MG63 (cell line): Measurements from ENCODE around the gene ATXN7. TPM values are rescaled to one million over a fixed set of nuclear protein-coding genes. Genes with fewer than 3 reads are reported as not detected.

Experiments used
- DNase-seq: peaks from one replicate; pipeline ENCODE4 v3.0.0-alpha.2; 2020
- H3K27me3 ChIP-seq: fragments of 250-450 bp; sonication (Bioruptor Pico); 2 replicates; pipeline ENCODE4 v1.5.1; 2020; ENCODE audit warnings: mild to moderate bottlenecking, moderate library complexity
- H3K36me3 ChIP-seq: fragments of 250-450 bp; sonication (Bioruptor Pico); 2 replicates; pipeline ENCODE4 v1.5.1; 2020; ENCODE audit warnings: mild to moderate bottlenecking, moderate library complexity
- H3K4me3 ChIP-seq: fragments of 250-450 bp; sonication (Bioruptor Pico); 2 replicates; pipeline ENCODE4 v1.5.1; 2020; ENCODE audit warnings: mild to moderate bottlenecking, moderate library complexity
- H3K9me3 ChIP-seq: fragments of 250-450 bp; sonication (Bioruptor Pico); 2 replicates; pipeline ENCODE4 v1.5.1; 2020; ENCODE audit warnings: mild to moderate bottlenecking, moderate library complexity
- total RNA-seq: library from RNA; depleted of rRNA; stranded (reverse); fragments of >200 nt; shearing (Covaris generic); gene quantifications from 2 replicates; pipeline ENCODE4 v1.2.3, GENCODE V29; 2014; ENCODE audit warnings: low replicate concordance

The ATXN7 gene
- total RNA-seq, 1 experiment from 2014 or later, result 6.0 TPM

DNA sequence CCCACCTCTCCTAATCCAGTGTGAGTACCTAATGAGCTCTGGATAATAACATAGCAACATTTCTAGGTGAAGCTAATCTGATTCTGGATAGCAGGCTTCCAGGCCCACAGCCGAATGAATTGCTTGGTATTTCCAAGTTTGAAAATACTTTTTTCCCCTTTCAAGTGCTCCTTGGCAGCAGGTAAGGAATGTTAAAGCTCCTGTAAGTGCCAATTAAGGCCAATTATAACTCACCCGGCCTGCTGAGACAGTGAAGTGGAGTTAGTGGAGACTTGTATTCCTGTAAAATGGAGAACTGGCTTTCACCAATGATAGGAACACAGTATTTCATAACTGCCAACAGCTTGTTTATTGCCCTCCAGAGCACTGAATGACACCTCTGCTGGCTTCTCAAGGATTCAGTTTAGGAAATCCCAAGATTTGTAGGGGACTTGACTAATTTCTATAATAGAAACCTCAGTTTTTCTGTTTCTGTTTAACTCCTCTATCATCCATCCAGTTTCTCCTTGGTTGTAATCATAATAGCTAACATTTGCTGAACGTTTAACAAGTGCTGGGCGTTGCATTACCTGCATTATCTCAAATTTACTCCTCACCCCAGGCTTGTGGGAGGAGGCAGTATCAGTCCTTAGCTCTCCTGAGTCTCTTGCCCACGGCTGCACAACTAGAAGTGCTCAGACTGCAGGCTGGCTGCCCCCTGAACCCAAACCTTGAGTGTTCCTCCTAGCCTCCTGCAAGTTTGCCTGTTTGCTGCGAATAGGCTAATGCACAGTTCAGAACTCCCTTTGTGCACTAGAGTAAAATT lies 101.2 kb downstream of the ATXN7 start:
- H3K4me3 ChIP-seq, result no peak overlapping the region
- H3K27me3 ChIP-seq, result no peaks in the 10 kb centered on the region
- no peaks in the 10 kb centered on the region for H3K9me3 ChIP-seq
- no peak for DNase-seq
- peaks cover 4% of the 10 kb centered on the region; the same call in 1 of the 2 replicates for H3K36me3 ChIP-seq

DNA sequence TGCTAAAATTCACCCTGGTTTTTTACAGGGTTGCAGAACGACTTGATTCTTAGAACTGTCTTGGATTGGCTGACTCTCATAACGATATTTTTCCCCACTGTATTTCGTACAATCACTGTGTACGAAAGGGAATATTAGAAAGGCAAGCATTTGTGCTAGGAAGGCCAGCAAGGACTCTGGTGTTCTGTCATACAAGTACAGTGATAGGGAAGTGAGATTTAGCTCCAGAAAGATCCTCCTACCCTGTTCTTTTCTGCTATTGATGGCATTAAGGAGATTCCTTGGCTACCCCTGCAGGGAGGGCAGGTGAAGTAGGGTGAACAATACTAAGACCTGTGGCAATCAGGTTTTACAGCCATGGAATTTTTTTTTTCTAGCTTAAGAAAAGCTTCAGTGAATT lies 102.3 kb downstream of the ATXN7 start:
- Histone ChIP-seq H3K27me3 (no peaks in the 10 kb centered on the region), H3K4me3 (no peak overlapping the region), H3K36me3 (peaks cover 4% of the 10 kb centered on the region; the same call in 1 of the 2 replicates), H3K9me3 (no peaks in the 10 kb centered on the region)
- no peak for DNase-seq

DNA sequence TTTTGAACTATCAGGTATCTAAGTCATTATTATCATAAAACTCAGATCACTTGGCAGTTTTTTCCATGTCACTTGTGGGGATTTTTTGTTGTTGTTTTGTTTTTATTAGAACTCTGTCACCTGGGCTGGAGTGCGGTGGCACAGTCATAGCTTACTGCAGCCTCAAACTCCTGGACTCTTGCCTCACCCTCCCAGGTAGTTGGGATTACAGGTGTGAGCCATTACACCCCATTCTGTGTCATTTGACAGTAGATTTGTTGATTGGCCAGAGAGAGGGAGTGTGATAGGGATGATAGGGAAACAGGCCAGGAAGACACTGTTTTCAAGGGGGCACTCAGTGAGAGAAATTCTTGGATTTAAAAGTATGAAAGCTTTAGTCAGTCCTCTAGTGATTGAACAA lies 103.2 kb downstream of the ATXN7 start:
- Histone ChIP-seq H3K4me3 (no peak overlapping the region), H3K36me3 (peaks cover 4% of the 10 kb centered on the region; the same call in 1 of the 2 replicates), H3K27me3 (no peaks in the 10 kb centered on the region), H3K9me3 (no peaks in the 10 kb centered on the region)
- no peak for DNase-seq

DNA sequence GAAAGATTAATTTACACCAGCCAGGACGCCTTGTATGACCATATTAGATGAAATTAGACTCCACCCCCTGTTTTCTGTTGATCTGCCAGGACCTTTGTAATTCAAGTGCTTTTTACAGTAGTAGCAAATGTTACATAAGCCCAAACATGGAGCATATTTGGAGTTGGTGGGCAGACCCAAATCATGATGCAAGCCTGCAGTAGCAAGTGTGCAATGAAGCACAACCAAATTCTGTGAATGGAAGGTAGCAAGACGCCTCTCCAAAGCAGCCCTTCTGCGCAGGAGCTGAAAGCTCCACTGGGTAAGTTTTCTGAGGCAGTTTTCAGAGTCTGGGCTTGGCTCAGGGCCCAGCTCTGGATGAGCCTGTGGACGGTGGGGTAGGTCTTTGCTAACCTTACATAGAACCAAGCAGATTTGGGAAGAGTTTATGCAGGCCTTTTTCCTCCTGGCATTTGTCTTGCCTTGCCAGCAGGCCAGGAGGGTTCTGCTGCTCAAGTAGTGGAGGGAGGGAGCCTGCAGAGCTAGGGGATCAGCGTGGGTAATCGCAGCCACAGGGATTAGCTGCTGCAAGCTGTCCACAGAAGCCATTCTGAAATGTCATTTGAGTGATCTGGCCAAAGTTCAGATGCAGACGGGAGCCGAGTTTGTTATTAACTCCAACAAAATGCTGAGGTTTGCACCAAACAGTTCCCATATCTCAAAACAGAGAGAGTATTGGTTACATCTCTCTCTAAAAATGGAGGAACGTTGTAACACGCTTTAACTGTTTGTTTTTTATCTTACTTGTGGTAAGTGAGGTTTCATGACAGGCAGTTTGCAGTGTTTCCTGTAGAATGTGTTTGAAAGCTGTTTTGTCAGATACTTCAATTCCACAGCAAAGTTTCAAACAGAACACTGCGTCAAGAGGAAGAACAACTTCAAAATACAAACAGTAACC lies 104.3 kb downstream of the ATXN7 start:
- Histone ChIP-seq H3K36me3 (peaks cover 4% of the 10 kb centered on the region; the same call in 1 of the 2 replicates), H3K4me3 (no peak overlapping the region), H3K9me3 (no peaks in the 10 kb centered on the region), H3K27me3 (no peaks in the 10 kb centered on the region)
- no peak for DNase-seq

DNA sequence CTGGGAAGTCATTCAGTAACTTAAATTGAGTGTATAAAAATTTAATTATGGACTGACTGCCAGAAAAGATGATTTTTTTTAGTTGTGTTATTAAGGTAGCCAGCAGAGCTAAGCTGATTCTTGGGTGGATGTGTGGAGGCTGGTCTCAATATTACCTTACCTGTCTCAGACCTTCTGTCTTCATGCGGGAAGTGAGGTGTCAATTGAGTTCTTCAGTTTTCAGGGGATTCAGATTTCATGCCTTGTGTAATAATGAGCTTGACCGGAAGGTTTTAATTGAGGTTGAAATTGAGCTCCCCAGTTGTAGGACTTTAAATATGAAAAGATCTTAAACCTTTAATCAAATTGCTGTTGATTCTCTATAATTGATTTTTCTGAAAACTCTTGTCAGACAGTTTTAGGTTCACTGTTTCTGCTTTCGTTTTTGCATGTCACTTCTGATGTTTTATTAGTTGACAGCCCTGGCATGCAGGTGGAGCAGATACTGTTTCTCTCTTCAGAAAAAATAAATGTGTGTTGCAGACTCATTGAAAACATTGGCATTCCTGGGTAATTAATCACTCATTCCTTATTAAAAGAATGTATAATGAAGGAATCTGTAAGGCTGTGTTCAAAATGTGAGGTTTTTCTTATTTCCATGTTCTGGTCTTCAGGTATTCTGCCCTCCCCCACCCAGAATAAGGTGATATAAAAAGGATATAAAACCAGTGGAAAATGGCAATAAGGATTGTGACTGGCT lies 105.1 kb downstream of the ATXN7 start:
- Histone ChIP-seq H3K9me3 (no peaks in the 10 kb centered on the region), H3K4me3 (no peak overlapping the region), H3K36me3 (peaks cover 4% of the 10 kb centered on the region; the same call in 1 of the 2 replicates), H3K27me3 (no peaks in the 10 kb centered on the region)
- no peak for DNase-seq

DNA sequence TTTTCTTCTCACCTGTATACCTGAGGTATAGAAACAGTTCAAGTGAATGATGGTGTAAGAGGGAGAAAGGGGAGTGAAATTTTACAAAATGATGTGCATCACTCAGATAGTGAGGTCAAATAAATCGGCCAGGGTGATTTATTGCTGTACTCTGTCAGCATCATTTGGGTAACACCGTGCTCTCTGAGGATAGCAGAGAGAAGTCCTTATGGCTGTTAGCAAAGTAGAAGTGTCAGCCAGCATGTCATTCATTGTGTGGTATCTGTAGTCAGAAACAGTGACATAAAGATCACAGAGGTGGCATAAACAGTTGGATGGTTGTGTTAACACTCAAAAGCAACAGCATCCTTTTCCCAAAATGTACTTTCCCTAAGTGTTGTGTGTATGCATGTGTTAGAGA lies 106.2 kb downstream of the ATXN7 start:
- no peak overlapping the region for H3K4me3 ChIP-seq
- H3K36me3 ChIP-seq, result no peaks in the 10 kb centered on the region; the same call in 1 of the 2 replicates
- no peak for DNase-seq
- no peaks in the 10 kb centered on the region for H3K9me3 ChIP-seq
- H3K27me3 ChIP-seq, result no peaks in the 10 kb centered on the region

DNA sequence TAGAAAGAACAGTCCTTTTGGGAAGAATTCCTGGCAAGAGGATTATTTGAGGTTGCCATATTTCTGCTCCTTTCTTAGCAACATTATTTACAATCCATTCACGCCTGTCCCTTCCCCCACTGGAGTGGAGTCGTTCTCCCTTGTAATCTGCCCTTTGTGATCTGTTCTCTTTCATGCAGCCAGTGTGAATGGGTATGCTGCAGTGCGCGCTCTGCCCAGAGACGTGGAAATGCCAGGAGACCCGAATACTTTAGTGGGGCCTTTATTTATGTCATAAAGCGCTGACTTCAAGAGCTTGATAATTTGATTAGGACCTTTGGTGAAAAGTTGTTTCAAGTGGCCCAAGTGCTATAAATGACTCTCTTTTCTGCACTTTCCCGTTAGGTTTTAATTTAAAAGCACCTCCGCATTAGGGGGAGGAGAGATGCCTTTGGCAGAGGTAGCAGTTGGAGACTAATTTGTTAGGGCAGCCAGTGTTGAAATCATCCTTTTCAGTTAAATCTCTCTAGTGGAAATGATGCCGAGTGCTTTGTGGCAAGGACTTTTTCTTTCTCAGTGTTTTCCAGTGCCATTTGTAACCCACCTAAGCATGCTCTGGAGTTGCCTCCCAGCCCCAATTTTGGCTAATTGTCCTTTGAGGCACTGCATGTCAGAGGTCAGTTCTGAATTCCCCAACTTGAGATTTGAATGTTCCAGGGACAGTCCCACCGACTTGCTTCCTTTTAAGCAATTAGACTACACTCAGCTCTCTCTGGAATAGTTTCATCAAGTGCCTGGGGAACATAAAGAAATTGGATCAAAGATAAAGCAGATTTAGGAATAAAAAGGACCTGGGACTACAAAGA lies 107.2 kb downstream of the ATXN7 start:
- H3K4me3 ChIP-seq, result no peak overlapping the region
- DNase-seq, result no peak
- no peaks in the 10 kb centered on the region for H3K9me3 ChIP-seq
- no peaks in the 10 kb centered on the region for H3K27me3 ChIP-seq
- no peaks in the 10 kb centered on the region; the same call in 1 of the 2 replicates for H3K36me3 ChIP-seq

DNA sequence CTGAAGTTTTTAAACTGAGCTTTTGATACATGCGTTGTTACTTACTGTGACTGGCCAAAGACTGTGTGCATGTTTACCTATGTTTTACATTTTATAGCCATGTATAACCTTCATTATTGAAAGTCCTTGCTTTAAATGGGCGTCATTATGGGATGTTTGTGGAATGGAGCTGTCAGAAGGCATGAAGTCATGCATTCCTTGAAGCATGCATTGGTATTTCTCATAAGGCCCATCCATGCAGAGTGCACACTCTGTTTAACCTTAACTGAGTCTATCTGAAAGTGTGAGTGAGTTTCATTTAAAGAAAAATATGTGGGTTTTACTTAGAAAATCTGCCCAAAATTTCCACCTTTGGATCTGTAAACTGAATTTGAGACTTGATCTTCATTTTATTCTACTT lies 108.5 kb downstream of the ATXN7 start:
- Histone ChIP-seq H3K9me3 (no peaks in the 10 kb centered on the region), H3K4me3 (no peak overlapping the region), H3K27me3 (no peaks in the 10 kb centered on the region), H3K36me3 (no peaks in the 10 kb centered on the region; the same call in 1 of the 2 replicates)
- DNase-seq, result no peak

DNA sequence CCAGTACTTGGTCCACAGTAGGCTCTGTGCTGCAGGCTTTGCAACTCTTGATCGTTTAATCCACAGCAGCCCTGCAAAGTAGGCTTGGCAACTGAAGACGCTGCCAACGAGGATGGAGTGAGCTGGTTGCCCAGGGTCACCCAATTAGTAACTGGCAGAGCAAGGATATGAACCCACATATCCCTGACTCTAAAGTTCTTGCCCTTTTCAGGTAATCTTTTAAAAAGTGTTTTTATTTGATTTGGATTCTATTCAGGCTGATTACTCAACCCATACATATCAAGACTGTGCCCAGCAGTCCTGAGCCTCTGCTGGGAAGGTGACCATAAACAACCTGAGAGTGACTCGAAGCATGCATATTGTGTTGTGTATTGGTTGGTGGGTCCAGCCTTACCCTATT lies 109.3 kb downstream of the ATXN7 start:
- H3K4me3 ChIP-seq, result no peak overlapping the region
- no peaks in the 10 kb centered on the region for H3K27me3 ChIP-seq
- no peaks in the 10 kb centered on the region; the same call in 1 of the 2 replicates for H3K36me3 ChIP-seq
- H3K9me3 ChIP-seq, result no peaks in the 10 kb centered on the region
- DNase-seq, result no peak

DNA sequence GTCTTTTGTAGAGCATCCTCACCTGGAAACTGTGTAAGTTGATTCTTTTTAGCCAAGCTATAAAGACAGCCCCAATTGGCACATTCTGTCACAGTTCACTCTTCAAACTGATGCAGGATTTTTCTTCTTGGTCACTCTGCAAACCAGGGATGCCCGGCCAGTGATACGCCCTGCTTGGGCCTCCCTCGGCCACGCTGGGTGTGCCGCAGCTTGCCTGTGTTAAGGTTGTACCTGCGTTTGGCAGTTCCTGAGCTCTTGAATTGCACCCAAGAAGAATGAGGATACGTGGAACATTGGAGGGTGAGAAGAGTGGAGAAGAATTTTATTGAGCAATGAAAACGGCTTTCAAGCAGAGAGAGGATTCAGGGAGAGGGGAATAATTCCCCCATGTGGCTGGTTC lies 109.7 kb downstream of the ATXN7 start:
- no peaks in the 10 kb centered on the region for H3K27me3 ChIP-seq
- H3K9me3 ChIP-seq, result no peaks in the 10 kb centered on the region
- H3K36me3 ChIP-seq, result no peaks in the 10 kb centered on the region; the same call in 1 of the 2 replicates
- DNase-seq, result no peak
- no peak overlapping the region for H3K4me3 ChIP-seq

DNA sequence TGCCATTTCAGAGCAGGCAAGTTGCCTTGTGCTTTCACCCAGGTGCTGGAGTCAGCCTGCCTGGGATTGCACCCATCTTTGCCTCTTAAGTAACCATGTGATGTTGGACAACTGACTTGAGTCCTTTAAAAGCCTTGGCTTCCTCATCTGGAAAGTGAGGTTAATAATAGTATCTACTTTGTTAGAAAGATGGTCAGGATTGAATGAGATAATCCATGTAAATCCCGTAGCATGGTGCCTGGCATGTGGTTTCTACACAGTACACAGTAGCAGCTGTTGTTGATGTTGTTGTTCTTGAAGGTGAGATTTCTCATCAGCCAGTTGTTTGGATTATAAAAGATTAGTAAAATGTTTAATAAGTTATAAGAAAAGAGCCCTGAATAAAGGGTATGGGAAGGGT lies 110.8 kb downstream of the ATXN7 start:
- Histone ChIP-seq H3K9me3 (no peaks in the 10 kb centered on the region), H3K4me3 (no peak overlapping the region), H3K36me3 (no peaks in the 10 kb centered on the region; the same call in 1 of the 2 replicates), H3K27me3 (no peaks in the 10 kb centered on the region)
- no peak for DNase-seq

DNA sequence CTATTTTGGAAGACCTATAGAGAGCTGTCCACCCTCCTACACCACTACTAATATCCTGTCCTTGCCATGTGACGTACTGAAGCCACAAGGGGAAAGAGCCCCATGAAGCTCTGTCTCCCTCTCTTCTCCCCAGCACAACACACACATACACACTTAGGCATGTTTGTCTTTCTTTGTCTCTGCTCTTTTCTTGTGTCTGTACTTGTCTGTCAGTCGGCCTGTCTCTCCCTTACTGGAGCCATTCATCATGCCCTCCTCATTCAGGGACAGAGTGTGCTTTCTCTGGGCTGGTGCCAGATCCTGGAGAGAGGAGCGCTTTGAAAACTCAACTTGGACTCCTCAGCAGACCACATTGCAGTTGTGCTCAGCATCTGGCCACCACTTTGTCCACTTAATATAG lies 112.1 kb downstream of the ATXN7 start:
- H3K4me3 ChIP-seq, result no peak overlapping the region
- H3K27me3 ChIP-seq, result no peaks in the 10 kb centered on the region
- peaks cover under 1% of the 10 kb centered on the region for H3K36me3 ChIP-seq
- H3K9me3 ChIP-seq, result no peaks in the 10 kb centered on the region
- DNase-seq, result peak; percentile 33

DNA sequence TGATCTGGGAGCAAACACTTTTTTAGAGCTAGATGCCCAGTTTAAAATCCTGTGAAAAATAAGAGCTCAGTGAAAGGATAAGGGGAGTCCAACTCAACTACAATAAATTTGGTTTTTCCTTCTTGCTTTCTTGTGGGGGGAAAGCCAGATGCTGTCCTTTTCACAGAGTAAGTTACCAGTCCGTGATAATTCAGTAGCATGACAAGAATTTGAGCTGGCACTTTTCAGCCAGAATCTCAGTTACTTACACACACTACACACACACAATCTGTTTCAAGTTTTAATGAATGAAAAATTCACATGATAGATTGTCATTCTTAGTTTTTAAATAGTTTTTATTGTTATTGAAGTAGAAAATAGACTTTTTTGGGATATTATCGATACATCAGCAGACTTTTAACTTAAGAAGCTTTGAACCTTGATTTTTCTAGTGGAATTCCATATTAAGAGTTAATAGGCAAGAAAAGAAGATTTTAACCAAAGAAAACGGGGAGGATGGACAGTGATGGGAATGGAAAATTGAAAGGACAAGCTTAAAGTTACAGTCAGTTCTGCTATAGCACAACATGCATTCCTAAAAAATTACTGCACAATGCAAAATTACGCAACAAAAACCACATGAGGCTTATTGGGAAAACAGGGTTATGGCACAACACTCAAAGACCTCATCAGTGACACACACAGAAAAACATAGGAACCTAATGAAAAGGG lies 112.6 kb downstream of the ATXN7 start:
- H3K27me3 ChIP-seq, result no peaks in the 10 kb centered on the region
- peaks cover 6% of the 10 kb centered on the region for H3K36me3 ChIP-seq
- no peak for DNase-seq
- H3K4me3 ChIP-seq, result no peak overlapping the region
- H3K9me3 ChIP-seq, result no peaks in the 10 kb centered on the region

DNA sequence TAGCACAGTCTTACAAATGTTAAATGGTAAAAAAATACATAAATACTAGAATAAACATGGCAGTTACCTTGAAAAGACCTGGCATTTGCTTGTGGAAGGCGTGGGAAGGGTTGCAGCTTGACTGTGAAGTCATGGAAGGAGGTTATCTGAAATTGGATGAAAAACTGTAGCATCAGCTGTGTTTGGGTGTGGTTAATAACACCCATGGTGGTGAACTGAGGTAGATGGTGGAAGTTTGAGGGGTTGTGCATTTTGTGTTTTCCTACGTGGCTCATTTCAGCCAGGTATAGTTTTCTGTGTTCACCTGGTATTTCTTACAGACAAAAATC lies 113.2 kb downstream of the ATXN7 start:
- no peak overlapping the region for H3K4me3 ChIP-seq
- no peaks in the 10 kb centered on the region for H3K27me3 ChIP-seq

DNA sequence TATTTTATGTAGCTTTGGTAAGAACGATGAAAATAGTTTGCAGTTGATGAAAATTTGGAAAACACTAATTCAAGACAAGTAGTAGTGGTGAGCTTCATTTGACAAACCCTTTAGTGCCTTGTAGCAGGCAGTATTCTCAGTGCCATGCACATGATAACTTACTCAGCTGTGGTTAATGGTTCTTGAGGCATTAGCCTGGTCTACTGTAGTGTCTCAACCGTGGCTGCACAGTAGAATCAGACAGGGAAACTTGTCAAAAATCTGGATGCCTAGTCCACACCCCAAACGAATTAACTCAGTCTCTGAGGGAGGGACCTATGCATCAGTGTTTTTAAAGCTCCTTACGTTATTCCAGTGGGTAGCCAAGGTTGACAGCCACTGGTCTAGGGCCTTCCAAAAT lies 114.2 kb downstream of the ATXN7 start:
- H3K27me3 ChIP-seq, result no peaks in the 10 kb centered on the region
- no peak overlapping the region for H3K4me3 ChIP-seq
- DNase-seq, result no peak
- no peaks in the 10 kb centered on the region for H3K9me3 ChIP-seq
- H3K36me3 ChIP-seq, result peaks cover 14% of the 10 kb centered on the region

More for the DNA sequence above, 113.2 kb downstream of the ATXN7 start:
- no peak for DNase-seq
- H3K9me3 ChIP-seq, result no peaks in the 10 kb centered on the region
- H3K36me3 ChIP-seq, result peaks cover 8% of the 10 kb centered on the region
